DND-41 (cell line): Measurements from ENCODE around the gene POU2F1.

Source experiments
- ATAC-seq: fragments of 200-7000 bp; cut with Tn5 transposase; 3 replicates; pipeline ENCODE4 v1.9.1; 2021; ENCODE audit warnings: low read depth; ENCODE audit not compliant: insufficient read depth
- DNase-seq: peaks from one replicate; pipeline ENCODE4 v3.0.0-alpha.2; 2020
- H2AFZ ChIP-seq: 2 replicates; pipeline ENCODE4 v1.6.0; 2012; ENCODE audit warnings: low read depth, low read length
- H3K27ac ChIP-seq: 2 replicates; pipeline ENCODE4 v1.5.1; 2012; ENCODE audit warnings: low read length, inconsistent platforms
- H3K27me3 ChIP-seq: fragments of 200-600 bp; sonication (generic); 2 replicates; pipeline ENCODE4 v1.6.0; 2012; ENCODE audit warnings: low read length, mild to moderate bottlenecking, inconsistent platforms; ENCODE audit not compliant: insufficient read depth, poor library complexity
- H3K36me3 ChIP-seq: 2 replicates; pipeline ENCODE4 v1.5.1; 2012; ENCODE audit warnings: low read length, inconsistent platforms; ENCODE audit not compliant: insufficient read depth
- H3K4me1 ChIP-seq: 2 replicates; pipeline ENCODE4 v1.5.1; 2012; ENCODE audit warnings: mild to moderate bottlenecking, low read length; ENCODE audit not compliant: insufficient read depth
- H3K4me2 ChIP-seq: 2 replicates; pipeline ENCODE4 v1.6.0; 2012; ENCODE audit warnings: mild to moderate bottlenecking, moderate library complexity, low read length, inconsistent platforms; ENCODE audit not compliant: insufficient read depth
- H3K4me3 ChIP-seq, 2 experiments: fragments of 200-600 bp in 1 of 2; shearing (Covaris generic) in 1 of 2; 2 replicates each; pipeline ENCODE4 v1.5.1; 2012 to 2016; ENCODE audit warnings: inconsistent platforms in 2 of 2, low read length in 2 of 2, mild to moderate bottlenecking in 2 of 2, low read depth in 1 of 2, moderate library complexity in 1 of 2
- H3K79me2 ChIP-seq: 2 replicates; pipeline ENCODE4 v1.6.0; 2012; ENCODE audit warnings: low read length, inconsistent platforms; ENCODE audit not compliant: insufficient read depth
- H3K9ac ChIP-seq: 2 replicates; pipeline ENCODE4 v1.6.0; 2012; ENCODE audit warnings: low read depth, mild to moderate bottlenecking, inconsistent platforms, low read length, moderate library complexity
- H3K9me3 ChIP-seq: 2 replicates; pipeline ENCODE4 v1.5.1; 2012; ENCODE audit warnings: low read length, moderate library complexity, mild to moderate bottlenecking, inconsistent platforms; ENCODE audit not compliant: insufficient read depth, severe bottlenecking
- H4K20me1 ChIP-seq: 2 replicates; pipeline ENCODE4 v1.6.0; 2012; ENCODE audit warnings: low read length; ENCODE audit not compliant: insufficient read depth
- CTCF ChIP-seq: IDR thresholded peaks from 2 replicates; pipeline ENCODE4 v1.5.1; 2012; ENCODE audit warnings: borderline replicate concordance, low read length, moderate library complexity, mild to moderate bottlenecking; ENCODE audit not compliant: poor library complexity, severe bottlenecking; ENCODE audit errors: extremely low read depth
- EZH2 ChIP-seq: IDR thresholded peaks from 3 replicates; pipeline ENCODE4 v1.6.1; 2012; ENCODE audit warnings: borderline replicate concordance, low read depth, mild to moderate bottlenecking, moderate library complexity, low read length, inconsistent platforms; ENCODE audit not compliant: severe bottlenecking

POU2F1 gene

GRCh38 chr1:167270349-167271092 is 49.8 kb downstream of the POU2F1 start:
- peaks cover 11% of the 10 kb centered on the region; the same call in 1 of the 2 replicates for H4K20me1 ChIP-seq
- H3K4me2 ChIP-seq, result no peak overlapping the region
- H3K9me3 ChIP-seq, result no peaks in the 10 kb centered on the region
- no peak for TF ChIP-seq CTCF
- no peak for TF ChIP-seq EZH2
- no peaks in the 10 kb centered on the region for H3K27me3 ChIP-seq
- H3K4me1 ChIP-seq, result peaks cover 19% of the 10 kb centered on the region
- H3K27ac ChIP-seq, result no peak overlapping the region
- peaks cover 86% of the 10 kb centered on the region for H3K79me2 ChIP-seq
- H3K9ac ChIP-seq, result no peak overlapping the region
- DNase-seq, result no peak
- H3K4me3 ChIP-seq, result no peak overlapping the region
- no peak overlapping the region for H2AFZ ChIP-seq
- H3K36me3 ChIP-seq, result no peaks in the 10 kb centered on the region
- no peak for ATAC-seq

GRCh38 chr1:167272369-167272957 is 51.8 kb downstream of the POU2F1 start:
- no peaks in the 10 kb centered on the region for H3K9me3 ChIP-seq
- no peak overlapping the region for H3K9ac ChIP-seq
- H3K4me2 ChIP-seq, result no peak overlapping the region
- H3K27ac ChIP-seq, result no peak overlapping the region
- no peak for ATAC-seq
- no peaks in the 10 kb centered on the region for H3K27me3 ChIP-seq
- H3K4me3 ChIP-seq, result no peak overlapping the region
- H3K79me2 ChIP-seq, result peaks cover 86% of the 10 kb centered on the region
- no peaks in the 10 kb centered on the region for H3K36me3 ChIP-seq
- no peak for DNase-seq
- no peak overlapping the region for H2AFZ ChIP-seq
- peaks cover 17% of the 10 kb centered on the region; the same call in 1 of the 2 replicates for H4K20me1 ChIP-seq
- H3K4me1 ChIP-seq, result peaks cover 19% of the 10 kb centered on the region
- TF ChIP-seq CTCF (no peak), EZH2 (no peak)

GRCh38 chr1:167273027-167273800 is 52.5 kb downstream of the POU2F1 start:
- TF ChIP-seq CTCF (no peak), EZH2 (no peak)
- H3K4me2 ChIP-seq, result no peak overlapping the region
- no peak overlapping the region for H3K9ac ChIP-seq
- DNase-seq (peak; percentile 64), ATAC-seq (peak; percentile 90)
- no peak overlapping the region for H2AFZ ChIP-seq
- H3K9me3 ChIP-seq, result no peaks in the 10 kb centered on the region
- no peaks in the 10 kb centered on the region for H3K36me3 ChIP-seq
- H3K27me3 ChIP-seq, result no peaks in the 10 kb centered on the region
- H3K27ac ChIP-seq, result no peak overlapping the region
- H4K20me1 ChIP-seq, result peaks cover 20% of the 10 kb centered on the region; the same call in 1 of the 2 replicates
- H3K79me2 ChIP-seq, result peaks cover 92% of the 10 kb centered on the region
- H3K4me3 ChIP-seq, result no peak overlapping the region
- H3K4me1 ChIP-seq, result peaks cover 16% of the 10 kb centered on the region
